Stimulated activated CD4-positive, alpha-beta T cell treated with anti-CD3 and anti-CD28 coated beads, Interleukin-4, amount 100 ng/mL, for 24 hours (primary cell): ENCODE data around the gene HOXD13.

Source experiments
- DNase-seq: peaks from one replicate; pipeline ENCODE4 v3.0.0-alpha.2; 2020

The HOXD13 gene

DNA sequence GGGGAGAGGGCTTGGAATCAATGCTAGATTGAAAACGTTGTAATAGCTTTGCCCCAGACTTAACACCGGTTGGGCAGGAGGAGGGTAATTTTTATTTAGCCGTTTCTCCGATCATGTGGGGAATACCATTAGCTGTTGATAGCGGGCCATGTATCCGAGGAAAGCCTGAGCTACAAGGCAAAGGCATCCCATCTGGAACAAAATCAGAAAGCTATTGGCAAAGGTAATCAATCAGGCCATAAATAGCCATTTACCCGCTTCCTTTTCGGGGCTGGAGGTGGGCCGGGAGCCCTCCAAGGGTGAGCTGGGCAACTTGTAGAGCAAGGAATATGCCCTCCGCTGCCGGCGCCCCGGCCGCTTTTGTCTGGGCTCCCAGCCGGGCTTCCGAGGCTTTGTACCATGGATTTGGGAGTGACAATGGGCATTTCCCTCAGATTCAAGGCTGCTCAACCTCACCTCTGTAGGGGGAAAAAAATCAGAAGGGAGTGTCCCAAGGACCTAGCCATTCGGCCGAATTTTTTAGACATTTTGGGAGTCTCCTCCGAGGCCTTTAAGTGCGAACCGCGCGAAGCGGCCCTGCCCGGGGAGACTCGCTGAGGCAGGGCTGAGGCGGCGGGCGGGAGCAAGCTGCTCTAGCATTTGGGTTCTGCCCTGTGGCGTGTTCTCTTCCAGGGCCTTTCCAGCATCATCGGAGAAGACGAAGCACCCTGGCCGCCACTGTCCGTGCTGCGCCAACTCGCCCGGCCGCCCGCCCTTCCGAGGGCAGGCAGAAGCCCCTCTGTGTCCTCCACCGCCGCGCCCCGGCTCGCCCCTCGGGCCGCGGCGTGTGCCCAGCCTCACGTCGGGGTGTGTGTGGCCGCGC lies 28.9 kb downstream of the HOXD13 start:
- no peak for DNase-seq

GRCh38 chr2:176122052-176122682 lies 29.6 kb downstream of the HOXD13 start:
- no peak for DNase-seq

DNA sequence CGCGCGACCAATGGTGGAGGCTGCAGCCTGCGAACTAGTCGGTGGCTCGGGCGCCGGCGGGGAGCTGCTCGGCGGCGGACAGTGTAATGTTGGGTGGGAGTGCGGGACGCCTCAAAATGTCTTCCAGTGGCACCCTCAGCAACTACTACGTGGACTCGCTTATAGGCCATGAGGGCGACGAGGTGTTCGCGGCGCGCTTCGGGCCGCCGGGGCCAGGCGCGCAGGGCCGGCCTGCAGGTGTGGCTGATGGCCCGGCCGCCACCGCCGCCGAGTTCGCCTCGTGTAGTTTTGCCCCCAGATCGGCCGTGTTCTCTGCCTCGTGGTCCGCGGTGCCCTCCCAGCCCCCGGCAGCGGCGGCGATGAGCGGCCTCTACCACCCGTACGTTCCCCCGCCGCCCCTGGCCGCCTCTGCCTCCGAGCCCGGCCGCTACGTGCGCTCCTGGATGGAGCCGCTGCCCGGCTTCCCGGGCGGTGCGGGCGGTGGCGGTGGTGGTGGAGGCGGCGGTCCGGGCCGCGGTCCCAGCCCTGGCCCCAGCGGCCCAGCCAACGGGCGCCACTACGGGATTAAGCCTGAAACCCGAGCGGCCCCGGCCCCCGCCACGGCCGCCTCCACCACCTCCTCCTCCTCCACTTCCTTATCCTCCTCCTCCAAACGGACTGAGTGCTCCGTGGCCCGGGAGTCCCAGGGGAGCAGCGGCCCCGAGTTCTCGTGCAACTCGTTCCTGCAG lies 30.3 kb downstream of the HOXD13 start, which contains the start of gene HOXD9:
HOXD9 (plus strand) TSS at position 37 of the 728 bp plus-strand sequence; CDS start at position 87, 50 bp downstream.
- peak; percentile 19 for DNase-seq

- DNase-seq, result no peak
These were observed 31.0 kb downstream of the HOXD13 start for GRCh38 chr2:176123411-176124109.

- no peak for DNase-seq
These were observed 31.8 kb downstream of the HOXD13 start for GRCh38 chr2:176124110-176124946.

GRCh38 chr2:176124947-176125771 lies 32.6 kb downstream of the HOXD13 start:
- no peak for DNase-seq

DNA sequence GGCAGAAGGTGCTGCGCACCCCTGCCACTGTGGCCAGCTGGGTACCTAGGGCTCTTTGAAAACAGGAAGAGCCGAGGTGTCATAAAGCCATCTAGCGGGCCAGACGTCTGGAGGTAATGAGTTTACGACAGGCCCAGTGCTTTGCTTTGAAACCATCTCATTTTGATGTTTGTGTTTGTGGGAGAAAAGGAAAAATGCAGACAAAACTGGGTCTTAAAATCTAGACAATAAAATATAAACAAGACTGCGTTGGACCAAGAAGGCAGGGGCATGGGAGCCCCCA lies 33.2 kb downstream of the HOXD13 start:
- no peak for DNase-seq

- peak; percentile 77 for DNase-seq
These were observed 34.6 kb downstream of the HOXD13 start for GRCh38 chr2:176126929-176127773.

DNA sequence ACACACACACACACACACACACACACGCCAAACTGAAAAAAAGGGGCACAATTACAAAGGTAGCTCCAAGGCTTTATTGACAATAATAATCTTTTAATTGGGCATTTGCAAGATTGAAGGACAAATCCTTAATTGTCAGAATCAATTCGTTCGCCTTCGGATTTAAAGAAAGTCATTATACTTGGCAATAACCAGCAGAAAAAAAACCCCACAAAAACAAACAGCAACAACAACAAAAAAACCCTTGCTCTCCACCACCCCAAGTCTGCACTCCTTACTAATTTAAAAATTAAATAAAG lies 35.2 kb downstream of the HOXD13 start:
- no peak for DNase-seq

- no peak for DNase-seq
These were observed 35.9 kb downstream of the HOXD13 start for GRCh38 chr2:176128172-176128981.

- DNase-seq, result no peak
These were observed 36.7 kb downstream of the HOXD13 start, which contains the start of gene HOXD8 for GRCh38 chr2:176128982-176129796. TSS of gene HOXD8 (plus strand) at chr2:176129705. CDS start at chr2:176130367, 662 bp downstream.

GRCh38 chr2:176129813-176130146 lies 37.3 kb downstream of the HOXD13 start:
- no peak for DNase-seq

GRCh38 chr2:176130147-176130956 lies 37.8 kb downstream of the HOXD13 start:
- DNase-seq, result no peak

DNA sequence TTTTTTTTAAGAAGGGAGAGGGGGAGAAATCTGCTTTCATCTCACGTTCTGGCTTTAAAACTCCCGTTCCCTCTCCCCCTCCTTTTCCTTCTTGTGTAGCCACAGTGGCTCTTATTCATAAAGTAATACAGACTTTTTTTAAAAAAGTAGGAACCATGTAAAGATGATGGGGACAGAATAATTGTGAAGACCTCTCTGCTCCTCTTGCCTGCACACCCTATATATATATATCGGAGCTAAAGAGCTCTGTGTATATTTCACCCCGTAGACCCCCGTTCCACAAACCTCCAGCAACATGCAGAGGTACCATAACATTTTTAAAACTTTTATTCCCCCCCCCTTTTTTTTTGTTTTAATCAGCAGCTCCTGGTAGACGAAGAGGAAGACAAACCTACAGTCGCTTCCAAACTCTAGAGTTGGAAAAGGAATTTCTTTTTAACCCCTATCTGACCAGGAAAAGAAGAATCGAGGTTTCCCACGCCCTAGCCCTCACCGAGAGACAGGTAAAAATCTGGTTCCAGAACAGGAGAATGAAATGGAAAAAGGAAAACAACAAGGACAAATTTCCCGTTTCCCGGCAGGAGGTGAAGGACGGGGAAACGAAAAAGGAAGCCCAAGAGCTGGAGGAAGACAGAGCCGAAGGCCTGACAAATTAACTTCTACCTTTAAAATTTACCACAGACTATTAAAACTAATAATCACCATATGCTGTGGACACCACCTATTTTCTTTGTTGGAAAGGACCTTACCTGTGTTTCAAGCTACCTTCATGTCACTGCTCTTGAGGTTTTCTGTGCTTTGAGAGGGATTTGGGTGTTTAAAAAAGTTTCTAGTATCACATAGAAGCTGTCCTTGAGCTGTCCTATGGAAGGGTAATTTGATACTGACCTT lies 38.7 kb downstream of the HOXD13 start:
- no peak for DNase-seq

- DNase-seq, result no peak
These were observed 39.3 kb downstream of the HOXD13 start for GRCh38 chr2:176131848-176132158.

GRCh38 chr2:176132205-176133171 lies 40.0 kb downstream of the HOXD13 start:
- DNase-seq, result no peak
